Stimulated activated CD8-positive, alpha-beta memory T cell treated with anti-CD3 and anti-CD28 coated beads, Interleukin-4, amount 100 ng/mL, for 48 hours (primary cell): ENCODE results near the gene ABCC9.

Source experiments
- DNase-seq: peaks from one replicate; pipeline ENCODE4 v3.0.0-alpha.2; 2020

Gene ABCC9

GRCh38 chr12:21769307-21769706, 171.9 kb downstream of the ABCC9 start:
- no peak for DNase-seq

- no peak for DNase-seq
Observed at GRCh38 chr12:21766403-21766802, 174.8 kb downstream of the ABCC9 start.

DNA sequence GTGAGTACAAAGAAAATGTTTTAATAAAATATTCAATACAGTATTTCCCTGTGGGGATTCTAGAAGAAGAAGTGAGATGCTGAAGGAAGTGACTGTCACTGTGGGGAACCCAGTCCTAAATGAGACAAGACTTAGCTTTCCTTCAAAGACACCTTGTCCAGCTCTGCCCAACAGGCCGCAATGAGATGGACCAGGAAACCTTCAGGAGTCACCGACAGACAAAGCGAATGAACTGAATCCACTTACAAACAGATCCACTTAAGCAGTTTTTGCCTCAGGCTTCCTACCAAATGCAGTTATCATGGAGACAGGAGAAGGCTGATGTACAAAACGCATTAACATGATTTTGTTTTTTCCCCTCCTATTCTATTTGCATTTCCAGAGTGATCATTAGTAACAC, 176.3 kb downstream of the ABCC9 start:
- no peak for DNase-seq

DNA sequence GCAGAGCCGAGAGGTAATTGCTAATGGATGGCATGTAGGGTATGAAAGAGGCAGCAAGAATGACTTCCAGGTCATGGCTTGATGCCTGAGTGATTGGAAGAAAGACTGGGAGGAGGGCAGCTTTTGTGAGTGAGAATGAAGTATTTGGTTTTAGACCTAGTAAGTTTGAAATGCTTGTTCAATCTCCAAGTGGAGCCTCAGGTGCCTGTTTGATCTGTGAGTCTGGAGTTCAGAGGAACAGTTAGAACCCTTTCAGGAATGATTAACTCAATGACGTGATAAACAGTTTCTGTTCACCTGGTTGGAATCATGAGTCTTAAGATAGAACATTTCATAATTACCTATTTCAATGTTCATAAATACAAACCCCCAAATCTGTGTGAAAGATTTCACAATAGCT, 177.2 kb downstream of the ABCC9 start:
- no peak for DNase-seq

- DNase-seq = no peak
Observed at GRCh38 chr12:21763531-21763930, 177.7 kb downstream of the ABCC9 start.

- no peak for DNase-seq
Observed at GRCh38 chr12:21759737-21760136, 181.5 kb downstream of the ABCC9 start.

DNA sequence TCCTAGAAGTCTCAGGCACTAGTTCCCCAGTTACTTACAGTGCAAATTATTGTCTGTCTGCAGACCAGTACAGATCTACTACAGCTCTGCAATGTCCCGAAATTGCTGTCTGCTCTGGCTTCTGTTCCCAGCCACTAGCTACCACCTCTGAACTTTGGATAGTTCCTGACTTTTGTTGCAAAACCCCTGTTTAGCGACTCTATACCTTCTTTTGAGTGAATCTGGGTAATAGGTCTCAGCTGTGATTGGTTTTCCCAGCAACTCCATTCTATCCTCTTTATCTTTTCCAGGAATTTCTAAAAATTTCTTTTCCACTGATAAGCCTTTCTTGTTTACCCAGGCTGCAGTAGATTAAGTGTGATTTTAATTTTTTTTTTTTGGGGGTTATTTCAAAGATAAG, 183.5 kb downstream of the ABCC9 start:
- DNase-seq = no peak

GRCh38 chr12:21756699-21757098, 184.5 kb downstream of the ABCC9 start:
- no peak for DNase-seq

GRCh38 chr12:21751517-21751916, 189.7 kb downstream of the ABCC9 start:
- DNase-seq = no peak
